Fibroblast of lung (primary cell): ENCODE results near the gene EED. TPM values are rescaled to one million over a fixed set of nuclear protein-coding genes. Genes with fewer than 3 reads are reported as not detected.

Source experiments
- DNase-seq, 2 donors: peaks; one replicate each; pipeline versions ENCODE4 v3.0.0 to v3.0.0-alpha.2; 2010; ENCODE audit warnings: low read depth in 2 of 2
- H2AFZ ChIP-seq: 2 replicates; pipeline ENCODE4 v1.5.1; 2012; ENCODE audit warnings: low read length, control low read depth, inconsistent platforms
- H3K27ac ChIP-seq: 2 replicates; pipeline ENCODE4 v1.5.1; 2011; ENCODE audit warnings: low read length, control low read depth; ENCODE audit not compliant: insufficient read depth
- H3K27me3 ChIP-seq: 2 replicates; pipeline ENCODE4 v1.5.1; 2011; ENCODE audit warnings: mild to moderate bottlenecking, low read length; ENCODE audit not compliant: control insufficient read depth, insufficient read depth
- H3K36me3 ChIP-seq: 2 replicates; pipeline ENCODE4 v1.5.1; 2011; ENCODE audit warnings: low read length; ENCODE audit not compliant: control insufficient read depth, insufficient read depth
- H3K4me1 ChIP-seq: 2 replicates; pipeline ENCODE4 v1.5.1; 2011; ENCODE audit warnings: low read length; ENCODE audit not compliant: control insufficient read depth, insufficient read depth; ENCODE audit errors: extremely low read depth
- H3K4me2 ChIP-seq: 2 replicates; pipeline ENCODE4 v1.5.1; 2011; ENCODE audit warnings: low read length, control low read depth; ENCODE audit not compliant: insufficient read depth; ENCODE audit errors: extremely low read depth
- H3K4me3 ChIP-seq, 4 experiments: fragments of 200-600 bp in 1 of 4; sonication (generic) in 1 of 4; replicated peaks in 1 of 4; 2 replicates each; pipeline ENCODE4 v1.5.1; 2011 to 2016; ENCODE audit warnings: low read length in 4 of 4, low read depth in 3 of 4, mild to moderate bottlenecking in 3 of 4, control low read depth in 2 of 4, inconsistent platforms in 1 of 4, mixed read lengths in 1 of 4; ENCODE audit not compliant: insufficient read depth in 1 of 4; ENCODE audit errors: control extremely low read depth in 1 of 4
- H3K79me2 ChIP-seq: 2 replicates; pipeline ENCODE4 v1.5.1; 2012; ENCODE audit warnings: mild to moderate bottlenecking, low read length, inconsistent platforms; ENCODE audit not compliant: control insufficient read depth, insufficient read depth
- H3K9ac ChIP-seq: 2 replicates; pipeline ENCODE4 v1.5.1; 2011; ENCODE audit warnings: mild to moderate bottlenecking, low read length, control low read depth; ENCODE audit not compliant: insufficient read depth
- H3K9me3 ChIP-seq: 2 replicates; pipeline ENCODE4 v1.5.1; 2012; ENCODE audit warnings: low read depth, low read length; ENCODE audit not compliant: control insufficient read depth, insufficient read depth
- H4K20me1 ChIP-seq: 2 replicates; pipeline ENCODE4 v1.5.1; 2011; ENCODE audit warnings: low read length; ENCODE audit not compliant: control insufficient read depth, insufficient read depth; ENCODE audit errors: extremely low read depth
- CTCF ChIP-seq, 2 donors: IDR thresholded peaks in 1 of 2; conservative IDR thresholded peaks in 1 of 2; 1 replicate in 1 of 2; 2 replicates in 1 of 2; pipeline ENCODE4 v1.5.1; 2011 to 2012; ENCODE audit warnings: low read length in 2 of 2, control low read depth in 1 of 2, inconsistent platforms in 1 of 2, low read depth in 1 of 2, mild to moderate bottlenecking in 1 of 2
- EZH2 ChIP-seq: IDR thresholded peaks from 2 replicates; pipeline ENCODE4 v1.5.1; 2012; ENCODE audit warnings: low read length, control low read depth, mild to moderate bottlenecking; ENCODE audit errors: missing control alignments
- polyA plus RNA-seq, 2 donors: library from polyadenylated mRNA; depleted of rRNA in 1 of 2; stranded (reverse) in 1 of 2; unstranded in 1 of 2; fragments of >200 nt; gene quantifications; 2 replicates each; pipeline ENCODE4 v1.2.1, GENCODE V29; 2011 to 2012; ENCODE audit warnings: missing spikeins in 1 of 2
- total RNA-seq: library from RNA; depleted of rRNA; stranded (reverse); fragments of >200 nt; gene quantifications from 2 replicates; pipeline ENCODE4 v1.2.1, GENCODE V29; 2014

EED gene
- total and polyA plus RNA-seq, 2 donors (not counting 1 experiment from before 2014, with no cell fraction given): 13.0 to 22.3 TPM

- no peak overlapping the region for H3K4me2 ChIP-seq
- H3K9me3 ChIP-seq: no peaks in the 10 kb centered on the region
- no peak overlapping the region for H2AFZ ChIP-seq
- no peak overlapping the region for H3K9ac ChIP-seq
- no peak overlapping the region for H3K4me3 ChIP-seq
- no peaks in the 10 kb centered on the region for H3K79me2 ChIP-seq
- H3K27ac ChIP-seq: no peak overlapping the region
- H3K27me3 ChIP-seq: no peaks in the 10 kb centered on the region
- no peak for DNase-seq
- TF ChIP-seq EZH2: no peak
- no peak for TF ChIP-seq CTCF (conservative IDR thresholded peaks at IDR 0.05 in 1 of 2, IDR thresholded peaks at IDR 0.05 in 1 of 2; ENCODE audit: low read depth in 1 of 2, low read length in 2 of 2)
- no peaks in the 10 kb centered on the region for H3K4me1 ChIP-seq
- no peaks in the 10 kb centered on the region for H3K36me3 ChIP-seq
- H4K20me1 ChIP-seq: no peaks in the 10 kb centered on the region
Measured at GRCh38 chr11:86313793-86314192, 69.2 kb downstream of the EED start.

GRCh38 chr11:86314636-86315035 is 70.1 kb downstream of the EED start:
- H3K9ac ChIP-seq: no peak overlapping the region
- H3K4me2 ChIP-seq: no peak overlapping the region
- H3K27me3 ChIP-seq: no peaks in the 10 kb centered on the region
- H3K9me3 ChIP-seq: no peaks in the 10 kb centered on the region
- no peak overlapping the region for H2AFZ ChIP-seq
- TF ChIP-seq EZH2 (no peak), CTCF (conservative IDR thresholded peaks at IDR 0.05 in 1 of 2, IDR thresholded peaks at IDR 0.05 in 1 of 2; ENCODE audit: low read depth in 1 of 2, low read length in 2 of 2) (no peak)
- H4K20me1 ChIP-seq: no peaks in the 10 kb centered on the region
- no peaks in the 10 kb centered on the region for H3K79me2 ChIP-seq
- H3K27ac ChIP-seq: no peak overlapping the region
- H3K36me3 ChIP-seq: no peaks in the 10 kb centered on the region
- H3K4me3 ChIP-seq: no peak overlapping the region
- DNase-seq: no peak
- H3K4me1 ChIP-seq: no peaks in the 10 kb centered on the region

Other genes starting within 250 kb of the EED start
- gene PICALM, start 175.7 kb upstream of the EED start, total RNA-seq: 263 and 291 TPM in 2 replicates
- gene PICALM, start 175.7 kb upstream of the EED start, polyA plus RNA-seq: 264 and 322 TPM in 2 replicates
- gene HIKESHI, start 57.5 kb downstream of the EED start, total RNA-seq: 73.2 and 74.3 TPM in 2 replicates
- 63.0 and 64.1 TPM in 2 replicates for gene HIKESHI, start 57.5 kb downstream of the EED start, polyA plus RNA-seq
- gene CCDC81, start 130.1 kb downstream of the EED start, total RNA-seq: 0.26 and 0.66 TPM in 2 replicates
- 0.76 and 7.0 TPM in 2 replicates for gene CCDC81, start 130.1 kb downstream of the EED start, polyA plus RNA-seq